Measurements from ENCODE around the gene TMEM233.

Gene TMEM233

GRCh38 chr12:119593578-119594398 is at the start of gene TMEM233:
TMEM233 (plus strand) TSS chr12:119593774; CDS start chr12:119593849, 75 bp downstream.
- DNase-seq (ENCODE audit: low read depth), result no peak

- peak; percentile 16 for DNase-seq (ENCODE audit: low read depth)
Observed at GRCh38 chr12:119544765-119545625, 48.6 kb upstream of the TMEM233 start.

GRCh38 chr12:119546340-119546739 is 47.2 kb upstream of the TMEM233 start:
- DNase-seq (ENCODE audit: low read depth), result no peak

- no peak for DNase-seq (ENCODE audit: low read depth)
Observed at GRCh38 chr12:119547001-119547400, 46.6 kb upstream of the TMEM233 start.

GRCh38 chr12:119556854-119557253 is 36.7 kb upstream of the TMEM233 start:
- DNase-seq (ENCODE audit: low read depth), result no peak

- DNase-seq (ENCODE audit: low read depth), result no peak
Observed at GRCh38 chr12:119565404-119565803, 28.2 kb upstream of the TMEM233 start.

- DNase-seq (ENCODE audit: low read depth), result no peak
Observed at GRCh38 chr12:119570771-119571170, 22.8 kb upstream of the TMEM233 start.

GRCh38 chr12:119573086-119573485 is 20.5 kb upstream of the TMEM233 start:
- no peak for DNase-seq (ENCODE audit: low read depth)

- DNase-seq (ENCODE audit: low read depth), result no peak
Observed at GRCh38 chr12:119574255-119574654, 19.3 kb upstream of the TMEM233 start.

- DNase-seq (ENCODE audit: low read depth), result no peak
Observed at GRCh38 chr12:119576118-119576810, 17.3 kb upstream of the TMEM233 start.

GRCh38 chr12:119576915-119577314 is 16.7 kb upstream of the TMEM233 start:
- no peak for DNase-seq (ENCODE audit: low read depth)

- DNase-seq (ENCODE audit: low read depth), result no peak
Observed at GRCh38 chr12:119578112-119578511, 15.5 kb upstream of the TMEM233 start.

GRCh38 chr12:119589097-119589496 is 4.5 kb upstream of the TMEM233 start:
- no peak for DNase-seq (ENCODE audit: low read depth)

GRCh38 chr12:119589634-119590033 is 3.9 kb upstream of the TMEM233 start:
- DNase-seq (ENCODE audit: low read depth), result no peak

GRCh38 chr12:119592232-119592631 is 1.3 kb upstream of the TMEM233 start:
- no peak for DNase-seq (ENCODE audit: low read depth)

- DNase-seq (ENCODE audit: low read depth), result no peak
Observed at GRCh38 chr12:119594399-119594730, 791 bp downstream of the TMEM233 start.

GRCh38 chr12:119594772-119595445 is 1.3 kb downstream of the TMEM233 start:
- no peak for DNase-seq (ENCODE audit: low read depth)

- DNase-seq (ENCODE audit: low read depth), result no peak
Observed at GRCh38 chr12:119598159-119598558, 4.6 kb downstream of the TMEM233 start.

- no peak for DNase-seq (ENCODE audit: low read depth)
Observed at GRCh38 chr12:119601877-119602733, 8.5 kb downstream of the TMEM233 start.

- DNase-seq (ENCODE audit: low read depth), result no peak
Observed at GRCh38 chr12:119602734-119603094, 9.1 kb downstream of the TMEM233 start.

- no peak for DNase-seq (ENCODE audit: low read depth)
Observed at GRCh38 chr12:119603767-119604166, 10.2 kb downstream of the TMEM233 start.
